Natural killer cell (primary cell): Measurements from ENCODE around the gene KIDINS220. TPM values are rescaled to one million over a fixed set of nuclear protein-coding genes. Genes with fewer than 3 reads are reported as not detected.

Experiments used
- ATAC-seq, 3 donors: fragments of 150-1000 bp in 2 of 3; fragments of 200-7000 bp in 1 of 3; cut with Tn5 transposase; 1 replicate in 1 of 3; 2 replicates in 2 of 3; pipeline ENCODE4 v1.10.0; 2021; ENCODE audit warnings: mild to moderate bottlenecking in 2 of 3, moderate library complexity in 2 of 3
- DNase-seq, 2 donors: peaks; one replicate each; pipeline versions ENCODE4 v3.0.0 to v3.0.0-alpha.2; 2013 to 2021; ENCODE audit warnings: mixed read lengths in 1 of 2
- H3K27ac ChIP-seq: one replicate; pipeline ENCODE4 v1.5.1; 2013; ENCODE audit warnings: mild to moderate bottlenecking, low read length
- H3K27me3 ChIP-seq: one replicate; pipeline ENCODE4 v1.6.1; 2013; ENCODE audit warnings: low read length; ENCODE audit not compliant: control insufficient read depth, insufficient read depth
- H3K36me3 ChIP-seq: one replicate; pipeline ENCODE4 v1.6.1; 2013; ENCODE audit warnings: low read length; ENCODE audit not compliant: control insufficient read depth, insufficient read depth
- H3K4me1 ChIP-seq: one replicate; pipeline ENCODE4 v1.6.1; 2013; ENCODE audit warnings: low read length; ENCODE audit not compliant: control insufficient read depth, insufficient read depth
- H3K4me3 ChIP-seq: one replicate; pipeline ENCODE4 v1.5.1; 2013; ENCODE audit warnings: low read length
- H3K9me3 ChIP-seq: one replicate; pipeline ENCODE4 v1.6.1; 2013; ENCODE audit warnings: low read length; ENCODE audit not compliant: control insufficient read depth, insufficient read depth
- H3K27ac Mint-ChIP-seq, 2 donors: one replicate each; pipeline ENCODE4 v1.8.0; 2022; ENCODE audit warnings: mild to moderate bottlenecking in 2 of 2, mixed read lengths in 2 of 2, moderate library complexity in 1 of 2
- H3K27me3 Mint-ChIP-seq, 2 donors: one replicate each; pipeline ENCODE4 v1.8.0; 2022; ENCODE audit warnings: low read depth in 2 of 2, mixed read lengths in 2 of 2
- H3K36me3 Mint-ChIP-seq: one replicate; pipeline ENCODE4 v1.8.0; 2022; ENCODE audit warnings: mixed read lengths
- H3K4me1 Mint-ChIP-seq, 2 donors: one replicate each; pipeline ENCODE4 v1.8.0; 2022; ENCODE audit warnings: mixed read lengths in 2 of 2
- H3K4me3 Mint-ChIP-seq: one replicate; pipeline ENCODE4 v1.8.0; 2022; ENCODE audit warnings: mild to moderate bottlenecking, moderate library complexity, mixed read lengths
- H3K9me3 Mint-ChIP-seq, 2 donors: one replicate each; pipeline ENCODE4 v1.8.0; 2022; ENCODE audit warnings: mixed read lengths in 2 of 2
- CTCF ChIP-seq: fragments of 200-600 bp; IDR thresholded peaks from one replicate; pipeline ENCODE4 v1.8.0; 2022; ENCODE audit warnings: antibody characterized with exemption
- WGBS: methylation state at CpG from one replicate; pipeline ENCODE4 v1.1.7; 2013; ENCODE audit warnings: missing lambda C conversion rate; ENCODE audit not compliant: insufficient coverage; 5-methylcytosine and 5-hydroxymethylcytosine counted together
- intact Hi-C: fragments of 100-400 bp; cut with micrococcal nuclease; formaldehyde crosslinking; loops from one replicate; pipeline ENCODE4 v1.14.2; 2022
- total RNA-seq, 4 donors: library from RNA; stranded (reverse); fragments of 120-200 nt in 1 of 4; gene quantifications; one replicate each; pipeline versions ENCODE4 v1.2.3 to v1.2.4, GENCODE V29; 2013 to 2022

Gene KIDINS220
- total RNA-seq, 3 donors from 2014 or later (not counting 1 experiment from before 2014, with no cell fraction given): 54.1 to 84.2 (median 71.5) TPM

DNA sequence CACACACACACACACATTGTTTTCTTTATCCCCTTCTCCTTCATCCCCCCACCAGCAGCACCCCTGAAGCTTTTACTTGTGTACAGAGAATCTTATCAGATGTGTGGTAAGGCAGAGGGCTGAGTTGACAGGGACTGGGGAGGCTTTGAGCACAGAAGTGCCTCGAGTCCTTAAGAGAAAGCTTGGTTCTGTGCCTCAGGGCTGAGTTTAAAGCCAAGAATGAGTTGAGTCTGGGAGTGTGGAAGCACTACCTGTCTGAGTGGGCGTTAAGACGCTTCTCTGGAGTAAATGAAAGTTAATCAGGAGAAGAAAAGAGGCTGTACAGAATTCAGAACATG lies 152.9 kb downstream of the KIDINS220 start:
- H3K4me3 Mint-ChIP-seq: peak overlapping the region; percentile 99
- peaks cover 2% of the 10 kb centered on the region for H3K36me3 ChIP-seq
- no peak for TF ChIP-seq CTCF
- H3K27ac Mint-ChIP-seq: peak overlapping the region; percentile 97 to 98
- H3K9me3 ChIP-seq: no peaks in the 10 kb centered on the region
- H3K27me3 Mint-ChIP-seq: no peaks in the 10 kb centered on the region
- H3K27ac ChIP-seq: peak overlapping the region; percentile 72
- H3K4me3 ChIP-seq: peak overlapping the region; percentile 80
- ATAC-seq (no peak), DNase-seq (peak in 1 of 2 donors; percentile 73)
- H3K9me3 Mint-ChIP-seq: no peaks in the 10 kb centered on the region
- 13% methylated on average over 3 of the region's 3 CpGs for WGBS
- no peaks in the 10 kb centered on the region for H3K27me3 ChIP-seq
- H3K4me1 Mint-ChIP-seq: peaks cover 40 to 46% of the 10 kb centered on the region in 2 donors
- intact Hi-C loops: loop anchor here (5.0 to 10.0 kb wide), 6 partner anchors 142 to 937 kb away; no protein-coding TSS in a partner anchor
- H3K36me3 Mint-ChIP-seq: peaks cover 20% of the 10 kb centered on the region
- peaks cover 19% of the 10 kb centered on the region for H3K4me1 ChIP-seq

GRCh38 chr2:8682719-8683667 lies 154.4 kb downstream of the KIDINS220 start:
- no peaks in the 10 kb centered on the region for H3K9me3 ChIP-seq
- Mint-ChIP-seq H3K4me1 (peaks cover 50 to 59% of the 10 kb centered on the region in 2 donors), H3K27me3 (peaks cover 0 to 1% of the 10 kb centered on the region in 2 donors), H3K27ac (peak overlapping the region; percentile 97 to 98), H3K4me3 (peak overlapping the region; percentile 99), H3K9me3 (no peaks in the 10 kb centered on the region), H3K36me3 (peaks cover 20% of the 10 kb centered on the region)
- intact Hi-C loops: loop anchor here (1.0 to 10.0 kb wide), 8 partner anchors 141 to 1253 kb away; no protein-coding TSS in a partner anchor
- no peak for TF ChIP-seq CTCF
- H3K4me1 ChIP-seq: peaks cover 28% of the 10 kb centered on the region
- ATAC-seq (no peak), DNase-seq (peak in 1 of 2 donors; percentile 67)
- peak overlapping the region; percentile 80 for H3K4me3 ChIP-seq
- H3K27ac ChIP-seq: peak overlapping the region; percentile 48
- no peaks in the 10 kb centered on the region for H3K27me3 ChIP-seq
- H3K36me3 ChIP-seq: peaks cover 2% of the 10 kb centered on the region
- WGBS: 1% methylated on average over 29 of the region's 30 CpGs

- Histone ChIP-seq H3K4me3 (peak within 1 kb of the TSS; percentile 80), H3K27ac (peak within 1 kb of the TSS; percentile 48), H3K9me3 (no peaks in the 10 kb centered on the region), H3K27me3 (peaks cover 6% of the 10 kb centered on the region), H3K4me1 (peaks cover 37% of the 10 kb centered on the region), H3K36me3 (peaks cover 2% of the 10 kb centered on the region)
- ATAC-seq (peak; percentile 75 to 88 (median 77)), DNase-seq (peak; percentile 99 to 100)
- peaks cover 0 to 8% of the 10 kb centered on the region in 2 donors for H3K27me3 Mint-ChIP-seq
- H3K9me3 Mint-ChIP-seq: no peaks in the 10 kb centered on the region
- H3K4me3 Mint-ChIP-seq: peak within 1 kb of the TSS; percentile 99
- H3K36me3 Mint-ChIP-seq: peaks cover 20% of the 10 kb centered on the region
- peak within 1 kb of the TSS; percentile 97 to 98 for H3K27ac Mint-ChIP-seq
- no peak for TF ChIP-seq CTCF
- WGBS: under 1% methylated on average over 65 of the region's 70 CpGs
- peaks cover 59 to 69% of the 10 kb centered on the region in 2 donors for H3K4me1 Mint-ChIP-seq
- intact Hi-C loops: loop anchor here (1.0 to 10.0 kb wide), 9 partner anchors 140 to 1252 kb away; no protein-coding TSS in a partner anchor
These were observed 155.4 kb downstream of the KIDINS220 start, which contains the start of gene ID2 for GRCh38 chr2:8681786-8682692. Gene ID2 (plus strand): TSS chr2:8682056. CDS start chr2:8682166, 110 bp downstream.
